Measurements from ENCODE around the gene ECE1.

Gene ECE1

DNA sequence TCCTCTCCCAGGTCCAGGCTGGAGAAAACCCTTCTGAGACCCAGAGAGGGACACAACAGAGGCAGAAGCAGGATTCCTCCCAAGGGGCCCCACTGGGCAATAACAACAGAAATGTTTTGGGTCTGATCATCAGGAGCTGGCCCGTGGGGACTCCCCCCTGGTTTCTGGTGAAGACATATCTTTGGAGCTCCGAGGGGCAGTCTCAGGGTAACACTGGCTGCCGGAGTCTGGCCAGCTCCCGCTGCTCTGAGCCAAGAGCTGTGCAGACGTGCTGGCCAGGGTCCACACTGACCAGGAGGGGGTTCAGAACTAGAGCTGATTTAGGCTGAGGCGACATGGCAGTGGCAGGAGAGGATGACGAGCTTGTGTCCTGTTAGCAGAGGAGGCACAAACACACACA, 13.1 kb downstream of the ECE1 start:
- peak overlapping the region; percentile 44 for H3K27ac ChIP-seq
- DNase-seq = no peak
- H3K36me3 ChIP-seq = peaks cover 6% of the 10 kb centered on the region
- H3K9me3 ChIP-seq (ENCODE audit: severe bottlenecking) = no peaks in the 10 kb centered on the region
- no peaks in the 10 kb centered on the region for H3K27me3 ChIP-seq (ENCODE audit: insufficient read depth, low read depth, severe bottlenecking)
- H3K4me3 ChIP-seq (ENCODE audit: low read depth, low read length) = no peak overlapping the region
- no peak for TF ChIP-seq CTCF (IDR thresholded peaks at IDR 0.05; ENCODE audit: low read depth, low read length)

DNA sequence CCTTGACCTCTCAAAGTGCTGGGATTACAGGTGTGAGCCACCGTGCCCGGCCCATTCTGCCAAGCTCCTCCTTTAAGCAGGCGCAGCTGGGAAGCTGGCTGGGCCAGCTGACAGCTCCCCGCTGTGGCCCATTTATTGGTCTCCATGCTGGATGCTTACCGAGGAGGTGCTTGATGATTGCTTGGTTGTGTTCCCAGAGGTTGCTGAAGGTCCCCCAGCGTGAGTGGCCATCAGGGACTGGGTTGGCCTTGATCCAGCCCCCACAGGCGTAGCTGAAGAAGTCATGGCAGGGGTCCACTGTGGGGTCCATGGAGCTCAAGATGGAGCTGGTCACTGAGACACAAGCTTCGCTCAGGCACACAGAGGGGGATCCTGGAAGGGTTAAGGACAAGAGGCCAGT, 17.7 kb downstream of the ECE1 start:
- DNase-seq = no peak
- Histone ChIP-seq H3K9me3 (ENCODE audit: severe bottlenecking) (no peaks in the 10 kb centered on the region), H3K36me3 (peaks cover 44% of the 10 kb centered on the region), H3K27me3 (ENCODE audit: insufficient read depth, low read depth, severe bottlenecking) (no peaks in the 10 kb centered on the region), H3K4me3 (ENCODE audit: low read depth, low read length) (no peak overlapping the region), H3K27ac (no peak overlapping the region)
- TF ChIP-seq CTCF (IDR thresholded peaks at IDR 0.05; ENCODE audit: low read depth, low read length) = no peak

DNA sequence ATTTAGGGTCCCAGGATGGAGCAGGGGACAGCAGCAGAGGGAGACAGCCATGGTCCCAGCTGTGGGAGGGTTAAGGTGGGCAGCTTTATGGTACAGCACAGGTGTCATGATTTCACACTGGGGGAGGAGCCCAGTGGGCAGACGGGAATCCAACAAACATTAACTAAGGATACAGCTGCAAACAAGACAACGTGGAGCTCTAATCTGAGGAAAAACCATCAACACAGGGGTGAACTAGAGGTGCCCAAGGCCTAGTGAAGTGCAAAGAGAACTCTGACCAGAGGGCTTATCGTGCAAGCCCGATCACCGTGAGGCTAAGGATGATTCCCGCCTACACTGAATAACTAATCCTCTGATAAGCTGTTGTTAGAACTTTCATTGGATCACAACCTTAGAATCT, 18.7 kb downstream of the ECE1 start:
- H3K36me3 ChIP-seq = peaks cover 46% of the 10 kb centered on the region
- no peak overlapping the region for H3K4me3 ChIP-seq (ENCODE audit: low read depth, low read length)
- no peak for TF ChIP-seq CTCF (IDR thresholded peaks at IDR 0.05; ENCODE audit: low read depth, low read length)
- H3K9me3 ChIP-seq (ENCODE audit: severe bottlenecking) = no peaks in the 10 kb centered on the region
- H3K27ac ChIP-seq = no peak overlapping the region
- no peaks in the 10 kb centered on the region for H3K27me3 ChIP-seq (ENCODE audit: insufficient read depth, low read depth, severe bottlenecking)
- DNase-seq = no peak

DNA sequence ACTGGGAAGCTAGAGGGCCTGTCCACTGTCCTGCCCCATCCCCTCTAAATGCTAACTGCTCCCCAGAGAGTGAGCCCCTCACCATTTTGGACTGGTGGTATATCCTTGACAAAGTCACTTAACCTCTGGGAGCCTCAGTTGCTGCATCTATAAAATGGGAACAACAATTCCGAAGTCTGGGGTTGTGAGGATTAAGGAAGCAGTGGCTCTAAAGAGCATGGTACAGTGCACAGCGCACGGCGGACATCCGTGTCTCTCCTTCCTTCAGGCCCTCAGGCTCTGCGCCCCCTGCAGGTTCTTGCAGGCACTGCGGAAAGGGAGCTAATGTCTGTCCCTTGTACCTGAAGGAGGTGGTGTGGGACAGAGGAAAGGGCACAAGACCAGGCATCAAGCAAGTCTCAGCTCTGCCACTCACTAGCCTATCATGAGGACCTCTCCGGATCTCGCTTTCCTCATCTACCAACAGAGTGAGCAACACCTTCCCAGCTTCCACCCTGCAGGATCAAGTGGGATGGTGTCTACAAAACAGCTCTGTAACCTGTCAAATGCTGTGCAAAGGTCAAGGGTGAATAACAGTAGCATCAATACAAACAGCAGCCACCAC, 20.1 kb downstream of the ECE1 start:
- Histone ChIP-seq H3K9me3 (ENCODE audit: severe bottlenecking) (no peaks in the 10 kb centered on the region), H3K36me3 (peaks cover 46% of the 10 kb centered on the region), H3K4me3 (ENCODE audit: low read depth, low read length) (no peak overlapping the region), H3K27me3 (ENCODE audit: insufficient read depth, low read depth, severe bottlenecking) (no peaks in the 10 kb centered on the region), H3K27ac (no peak overlapping the region)
- DNase-seq = peak; percentile 88
- peak; percentile 99 for TF ChIP-seq CTCF (IDR thresholded peaks at IDR 0.05; ENCODE audit: low read depth, low read length)

- DNase-seq = no peak
- Histone ChIP-seq H3K36me3 (peaks cover 46% of the 10 kb centered on the region), H3K27ac (no peak overlapping the region), H3K9me3 (ENCODE audit: severe bottlenecking) (no peaks in the 10 kb centered on the region), H3K4me3 (ENCODE audit: low read depth, low read length) (no peak overlapping the region), H3K27me3 (ENCODE audit: insufficient read depth, low read depth, severe bottlenecking) (no peaks in the 10 kb centered on the region)
- no peak for TF ChIP-seq CTCF (IDR thresholded peaks at IDR 0.05; ENCODE audit: low read depth, low read length)
These were observed 20.7 kb downstream of the ECE1 start for GRCh38 chr1:21269461-21270085.

All from WERI-Rb-1 (cell line).